HG03064 (cell line): ENCODE measurements around the gene CCNK.

ENCODE experiments used
- ATAC-seq: cut with Tn5 transposase; IDR thresholded peaks from one replicate; pipeline ENCODE4 v1.9.1; 2021; ENCODE audit warnings: low read depth; ENCODE audit not compliant: unreplicated experiment

The CCNK gene

GRCh38 chr14:99549684-99550083 lies 68.5 kb downstream of the CCNK start:
- no peak for ATAC-seq

GRCh38 chr14:99550387-99550992 lies 69.3 kb downstream of the CCNK start:
- no peak for ATAC-seq

GRCh38 chr14:99551034-99551922 lies 70.1 kb downstream of the CCNK start:
- no peak for ATAC-seq

- no peak for ATAC-seq
Measured at GRCh38 chr14:99552021-99552553, 70.9 kb downstream of the CCNK start.

- ATAC-seq: no peak
Measured at GRCh38 chr14:99552572-99553216, 71.5 kb downstream of the CCNK start.

GRCh38 chr14:99554184-99554583 lies 73.0 kb downstream of the CCNK start:
- no peak for ATAC-seq

- ATAC-seq: no peak
Measured at GRCh38 chr14:99554757-99555531, 73.7 kb downstream of the CCNK start.

GRCh38 chr14:99556134-99556791 lies 75.1 kb downstream of the CCNK start:
- no peak for ATAC-seq

- ATAC-seq: no peak
Measured at GRCh38 chr14:99559286-99559990, 78.2 kb downstream of the CCNK start.

- ATAC-seq: no peak
Measured at GRCh38 chr14:99560403-99560802, 79.2 kb downstream of the CCNK start.

GRCh38 chr14:99560922-99561683 lies 79.9 kb downstream of the CCNK start:
- ATAC-seq: no peak

GRCh38 chr14:99561864-99562263 lies 80.7 kb downstream of the CCNK start:
- ATAC-seq: no peak
